ENCODE measurements around the gene DIS3. TPM values are rescaled to one million over a fixed set of nuclear protein-coding genes. Genes with fewer than 3 reads are reported as not detected.
"Not testable (repeated sequence)": the region's sequence is repeated elsewhere in the genome, so short reads cannot be mapped to it uniquely, and the experiment has no call there.

DIS3 gene
- total and polyA plus RNA-seq, 2 donors = 17.0 to 31.1 TPM

DNA sequence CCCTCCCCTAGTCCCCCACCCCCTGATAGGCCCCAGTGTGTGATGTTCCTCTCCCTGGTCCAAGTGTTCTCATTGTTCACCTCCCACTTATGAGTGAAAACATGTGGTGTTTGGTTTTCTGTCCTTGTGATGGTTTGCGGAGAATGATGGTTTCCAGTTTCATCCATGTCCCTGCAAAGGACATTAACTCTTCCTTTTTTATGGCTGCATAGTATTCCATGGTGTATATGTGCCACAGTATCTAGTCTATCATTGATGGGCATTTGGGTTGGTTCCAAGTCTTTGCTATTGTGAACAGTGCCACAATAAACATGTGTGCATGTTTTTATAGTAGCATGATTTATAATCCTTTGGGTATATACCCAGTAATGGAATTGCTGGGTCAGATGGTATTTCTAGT lies 24.8 kb upstream of the DIS3 start:
- not testable (repeated sequence) for H3K27me3 ChIP-seq (ENCODE audit: control insufficient read depth in 2 of 2, insufficient read depth in 1 of 2, low read length in 1 of 2); H3K27ac ChIP-seq (ENCODE audit: low read depth in 1 of 2, low read length in 1 of 2); DNase-seq (ENCODE audit: low read depth in 6 of 9, low spot score in 9 of 9); H3K4me3 ChIP-seq (ENCODE audit: low read length in 2 of 2); H3K9me3 ChIP-seq (ENCODE audit: control insufficient read depth in 2 of 2, insufficient read depth in 1 of 2, low read length in 1 of 2); H3K4me1 ChIP-seq (ENCODE audit: control insufficient read depth in 2 of 2, insufficient read depth in 2 of 2, low read length in 2 of 2)
- WGBS = 98% methylated on average over 1 of the region's 1 CpG
- peaks cover 0 to 14% of the 10 kb centered on the region in 2 donors for H3K36me3 ChIP-seq (ENCODE audit: control insufficient read depth in 2 of 2, insufficient read depth in 2 of 2, low read length in 1 of 2)

- DNase-seq (ENCODE audit: low read depth in 6 of 9, low spot score in 9 of 9) = no peak
- Histone ChIP-seq H3K27me3 (ENCODE audit: control insufficient read depth in 2 of 2, insufficient read depth in 1 of 2, low read length in 1 of 2) (no peaks in the 10 kb centered on the region), H3K27ac (ENCODE audit: low read depth in 1 of 2, low read length in 1 of 2) (no peak overlapping the region), H3K4me1 (ENCODE audit: control insufficient read depth in 2 of 2, insufficient read depth in 2 of 2, low read length in 2 of 2) (no peaks in the 10 kb centered on the region), H3K36me3 (ENCODE audit: control insufficient read depth in 2 of 2, insufficient read depth in 2 of 2, low read length in 1 of 2) (peaks cover 0 to 10% of the 10 kb centered on the region in 2 donors), H3K9me3 (ENCODE audit: control insufficient read depth in 2 of 2, insufficient read depth in 1 of 2, low read length in 1 of 2) (no peaks in the 10 kb centered on the region), H3K4me3 (ENCODE audit: low read length in 2 of 2) (no peak overlapping the region)
- WGBS = 100% methylated on average over 1 of the region's 1 CpG
These were observed 24.1 kb upstream of the DIS3 start for GRCh38 chr13:72805676-72806346.

GRCh38 chr13:72804301-72804700 lies 22.6 kb upstream of the DIS3 start:
- Histone ChIP-seq H3K36me3 (ENCODE audit: control insufficient read depth in 2 of 2, insufficient read depth in 2 of 2, low read length in 1 of 2) (peaks cover 0 to 19% of the 10 kb centered on the region in 2 donors), H3K27ac (ENCODE audit: low read depth in 1 of 2, low read length in 1 of 2) (no peak overlapping the region), H3K27me3 (ENCODE audit: control insufficient read depth in 2 of 2, insufficient read depth in 1 of 2, low read length in 1 of 2) (no peaks in the 10 kb centered on the region), H3K4me3 (ENCODE audit: low read length in 2 of 2) (no peak overlapping the region), H3K4me1 (ENCODE audit: control insufficient read depth in 2 of 2, insufficient read depth in 2 of 2, low read length in 2 of 2) (no peaks in the 10 kb centered on the region), H3K9me3 (ENCODE audit: control insufficient read depth in 2 of 2, insufficient read depth in 1 of 2, low read length in 1 of 2) (no peaks in the 10 kb centered on the region)
- no peak for DNase-seq (ENCODE audit: low read depth in 6 of 9, low spot score in 9 of 9)
- 97% methylated on average over 1 of the region's 1 CpG for WGBS

DNA sequence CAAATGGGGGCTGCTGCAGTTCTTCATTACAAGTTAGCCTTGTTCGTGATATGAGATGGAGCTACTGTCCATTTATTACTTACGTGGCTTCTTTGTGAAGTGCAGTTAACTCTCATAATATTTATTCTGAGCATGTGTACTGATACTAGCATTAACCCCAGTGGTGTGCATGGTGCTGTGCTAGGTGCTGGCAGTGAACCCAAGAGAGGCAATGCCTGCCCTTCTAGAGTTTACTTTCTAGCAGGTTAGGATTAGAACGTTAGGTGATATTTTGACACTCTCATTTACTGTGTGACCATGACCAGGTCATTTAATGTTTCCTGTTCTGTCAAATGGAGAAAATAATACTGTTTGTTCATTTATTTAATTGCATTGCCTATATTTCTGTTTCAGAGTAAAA lies 17.1 kb upstream of the DIS3 start:
- no peaks in the 10 kb centered on the region for H3K27me3 ChIP-seq (ENCODE audit: control insufficient read depth in 2 of 2, insufficient read depth in 1 of 2, low read length in 1 of 2)
- 66% methylated on average over 3 of the region's 3 CpGs for WGBS
- H3K4me3 ChIP-seq (ENCODE audit: low read length in 2 of 2) = no peak overlapping the region
- no peaks in the 10 kb centered on the region for H3K4me1 ChIP-seq (ENCODE audit: control insufficient read depth in 2 of 2, insufficient read depth in 2 of 2, low read length in 2 of 2)
- H3K27ac ChIP-seq (ENCODE audit: low read depth in 1 of 2, low read length in 1 of 2) = no peak overlapping the region
- DNase-seq (ENCODE audit: low read depth in 6 of 9, low spot score in 9 of 9) = no peak
- H3K36me3 ChIP-seq (ENCODE audit: control insufficient read depth in 2 of 2, insufficient read depth in 2 of 2, low read length in 1 of 2) = peaks cover 6 to 54% of the 10 kb centered on the region in 2 donors
- no peaks in the 10 kb centered on the region for H3K9me3 ChIP-seq (ENCODE audit: control insufficient read depth in 2 of 2, insufficient read depth in 1 of 2, low read length in 1 of 2)

DNA sequence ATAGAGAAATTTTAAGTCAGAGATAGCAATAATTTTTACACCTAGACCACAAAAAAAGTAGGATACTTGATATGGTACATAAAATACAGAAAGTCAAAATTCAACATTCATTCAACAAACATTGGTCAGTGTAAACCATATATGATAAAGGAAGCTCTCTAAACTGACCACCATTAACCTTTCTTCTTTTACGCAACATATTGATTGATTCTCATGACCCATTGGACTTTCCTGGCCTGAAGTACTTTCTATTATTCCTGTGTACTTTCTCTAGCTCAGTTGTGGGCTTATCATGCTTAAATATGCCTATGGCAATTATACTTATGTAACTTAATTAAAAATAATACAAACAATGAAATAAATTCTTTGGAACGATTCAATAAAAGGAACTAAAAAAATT lies 10.9 kb upstream of the DIS3 start:
- 96% methylated on average over 2 of the region's 2 CpGs for WGBS
- H3K36me3 ChIP-seq (ENCODE audit: control insufficient read depth in 2 of 2, insufficient read depth in 2 of 2, low read length in 1 of 2) = peaks cover 19 to 54% of the 10 kb centered on the region in 2 donors
- no peak for DNase-seq (ENCODE audit: low read depth in 6 of 9, low spot score in 9 of 9)

GRCh38 chr13:72788831-72789230 lies 7.1 kb upstream of the DIS3 start:
- no peak overlapping the region for H3K4me3 ChIP-seq (ENCODE audit: low read length in 2 of 2)
- H3K4me1 ChIP-seq (ENCODE audit: control insufficient read depth in 2 of 2, insufficient read depth in 2 of 2, low read length in 2 of 2) = no peaks in the 10 kb centered on the region
- H3K36me3 ChIP-seq (ENCODE audit: control insufficient read depth in 2 of 2, insufficient read depth in 2 of 2, low read length in 1 of 2) = peaks cover 16 to 36% of the 10 kb centered on the region in 2 donors
- DNase-seq (ENCODE audit: low read depth in 6 of 9, low spot score in 9 of 9) = no peak
- H3K9me3 ChIP-seq (ENCODE audit: control insufficient read depth in 2 of 2, insufficient read depth in 1 of 2, low read length in 1 of 2) = no peaks in the 10 kb centered on the region
- H3K27me3 ChIP-seq (ENCODE audit: control insufficient read depth in 2 of 2, insufficient read depth in 1 of 2, low read length in 1 of 2) = no peaks in the 10 kb centered on the region
- H3K27ac ChIP-seq (ENCODE audit: low read depth in 1 of 2, low read length in 1 of 2) = no peak overlapping the region
- 88% methylated on average over 1 of the region's 1 CpG for WGBS

More for the DNA sequence above, 10.9 kb upstream of the DIS3 start:
- no peaks in the 10 kb centered on the region for H3K27me3 ChIP-seq (ENCODE audit: control insufficient read depth in 2 of 2, insufficient read depth in 1 of 2, low read length in 1 of 2)
- H3K4me1 ChIP-seq (ENCODE audit: control insufficient read depth in 2 of 2, insufficient read depth in 2 of 2, low read length in 2 of 2) = no peaks in the 10 kb centered on the region
- H3K4me3 ChIP-seq (ENCODE audit: low read length in 2 of 2) = no peak overlapping the region
- no peak overlapping the region for H3K27ac ChIP-seq (ENCODE audit: low read depth in 1 of 2, low read length in 1 of 2)
- H3K9me3 ChIP-seq (ENCODE audit: control insufficient read depth in 2 of 2, insufficient read depth in 1 of 2, low read length in 1 of 2) = no peaks in the 10 kb centered on the region

- H3K27ac ChIP-seq (ENCODE audit: low read depth in 1 of 2, low read length in 1 of 2); DNase-seq (ENCODE audit: low read depth in 6 of 9, low spot score in 9 of 9); H3K4me1 ChIP-seq (ENCODE audit: control insufficient read depth in 2 of 2, insufficient read depth in 2 of 2, low read length in 2 of 2); H3K4me3 ChIP-seq (ENCODE audit: low read length in 2 of 2); H3K9me3 ChIP-seq (ENCODE audit: control insufficient read depth in 2 of 2, insufficient read depth in 1 of 2, low read length in 1 of 2); H3K27me3 ChIP-seq (ENCODE audit: control insufficient read depth in 2 of 2, insufficient read depth in 1 of 2, low read length in 1 of 2): not testable (repeated sequence)
- 99% methylated on average over 4 of the region's 4 CpGs for WGBS
- peaks cover 3 to 15% of the 10 kb centered on the region in 2 donors for H3K36me3 ChIP-seq (ENCODE audit: control insufficient read depth in 2 of 2, insufficient read depth in 2 of 2, low read length in 1 of 2)
These were observed 3.0 kb upstream of the DIS3 start for GRCh38 chr13:72784679-72785078.

DNA sequence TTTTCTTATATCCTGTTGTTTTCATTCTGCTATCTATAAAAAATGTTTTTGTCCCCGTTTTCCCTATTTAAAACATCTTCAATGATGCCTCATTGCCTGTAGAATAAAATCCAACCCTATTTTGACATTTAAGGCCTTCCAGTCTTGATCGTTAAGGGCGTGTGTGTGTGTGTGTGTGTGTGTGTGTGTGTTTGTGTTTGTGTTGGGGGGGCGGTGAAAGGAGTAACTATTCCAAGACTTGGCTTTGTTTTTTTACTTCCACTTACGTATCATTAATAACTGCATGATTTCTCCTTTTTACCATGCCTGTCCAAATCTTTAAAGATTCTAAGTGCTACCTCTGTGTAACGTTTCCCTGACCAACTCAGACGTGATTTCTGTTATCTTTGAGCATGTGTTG lies 1.0 kb upstream of the DIS3 start:
- no peak overlapping the region for H3K27ac ChIP-seq (ENCODE audit: low read depth in 1 of 2, low read length in 1 of 2)
- DNase-seq (ENCODE audit: low read depth in 6 of 9, low spot score in 9 of 9) = peak in 2 of 9 donors; percentile 4 to 39
- WGBS = 6% methylated on average over 7 of the region's 7 CpGs

DNA sequence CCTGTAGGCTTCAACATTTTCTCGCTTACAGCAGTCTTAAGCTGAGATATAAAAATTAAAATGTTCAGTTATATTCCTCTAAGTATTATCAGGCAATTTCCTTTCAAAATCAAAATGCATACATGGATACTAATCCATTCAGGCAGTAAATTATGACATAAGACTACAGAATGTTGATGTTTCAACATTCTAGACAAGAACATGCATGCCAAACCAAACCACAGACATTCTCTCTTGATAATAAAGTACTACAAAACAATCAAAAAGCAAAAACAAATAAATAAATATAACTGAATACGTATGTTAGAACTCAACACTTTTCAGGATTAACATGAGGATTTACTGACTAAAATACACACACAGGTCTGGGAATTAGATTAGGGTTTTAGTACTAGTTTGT lies 7.7 kb downstream of the DIS3 start:
- no peaks in the 10 kb centered on the region for H3K4me1 ChIP-seq (ENCODE audit: control insufficient read depth in 2 of 2, insufficient read depth in 2 of 2, low read length in 2 of 2)
- no peaks in the 10 kb centered on the region for H3K9me3 ChIP-seq (ENCODE audit: control insufficient read depth in 2 of 2, insufficient read depth in 1 of 2, low read length in 1 of 2)
- no peaks in the 10 kb centered on the region for H3K27me3 ChIP-seq (ENCODE audit: control insufficient read depth in 2 of 2, insufficient read depth in 1 of 2, low read length in 1 of 2)
- H3K4me3 ChIP-seq (ENCODE audit: low read length in 2 of 2) = no peak overlapping the region
- H3K36me3 ChIP-seq (ENCODE audit: control insufficient read depth in 2 of 2, insufficient read depth in 2 of 2, low read length in 1 of 2) = peaks cover 24 to 80% of the 10 kb centered on the region in 2 donors
- no peak for DNase-seq (ENCODE audit: low read depth in 6 of 9, low spot score in 9 of 9)
- no peak overlapping the region for H3K27ac ChIP-seq (ENCODE audit: low read depth in 1 of 2, low read length in 1 of 2)
- 98% methylated on average over 2 of the region's 2 CpGs for WGBS

More for the DNA sequence above, 1.0 kb upstream of the DIS3 start:
- Histone ChIP-seq H3K4me1 (ENCODE audit: control insufficient read depth in 2 of 2, insufficient read depth in 2 of 2, low read length in 2 of 2) (peaks cover 2 to 6% of the 10 kb centered on the region in 2 donors), H3K27me3 (ENCODE audit: control insufficient read depth in 2 of 2, insufficient read depth in 1 of 2, low read length in 1 of 2) (no peaks in the 10 kb centered on the region), H3K9me3 (ENCODE audit: control insufficient read depth in 2 of 2, insufficient read depth in 1 of 2, low read length in 1 of 2) (no peaks in the 10 kb centered on the region), H3K4me3 (ENCODE audit: low read length in 2 of 2) (peak overlapping the region; percentile 67 to 85), H3K36me3 (ENCODE audit: control insufficient read depth in 2 of 2, insufficient read depth in 2 of 2, low read length in 1 of 2) (peaks cover 3 to 20% of the 10 kb centered on the region in 2 donors)

Measured in thymus (tissue), 11 donors.